HCT116 (cell line): ENCODE measurements around the gene SERTAD4. TPM values are rescaled to one million over a fixed set of nuclear protein-coding genes. Genes with fewer than 3 reads are reported as not detected.
A peak's percentile ranks its signal among the peaks of the same experiment; 100 is the strongest.

Experiments used
- ATAC-seq: fragments of 200-7000 bp; cut with Tn5 transposase; 2 replicates; pipeline ENCODE4 v1.9.1; 2020; ENCODE audit warnings: mild to moderate bottlenecking, moderate library complexity
- BruUV-seq: library from RNA; stranded (reverse); fragments of 400-500 nt; replicated peaks from 2 replicates; lab custom pipeline; 2021; lab: Mats Ljungman, UMichigan
- CTCF ChIA-PET: fragments of 300-600 bp; sonication (Branson Sonifier 250); formaldehyde crosslinking; loops from one replicate; lab custom pipeline; 2021; ENCODE audit warnings: antibody characterized with exemption; lab: Charles Lee
- POLR2A ChIA-PET: fragments of 300-600, 350-600 bp; sonication (Branson Sonifier 250); formaldehyde crosslinking; loops from one replicate; lab custom pipeline; 2021; ENCODE audit warnings: antibody characterized with exemption; lab: Charles Lee
- RAD21 ChIA-PET, 2 experiments: fragments of 300-600 bp; sonication (Branson Sonifier 250); formaldehyde crosslinking; loops; one replicate each; lab custom pipeline; 2023; ENCODE audit warnings: low total read pairs in 2 of 2; ENCODE audit not compliant: uncharacterized antibody in 2 of 2, unreplicated experiment in 2 of 2, low non-redundant PET in 1 of 2; lab: Charles Lee
- DNase-seq: peaks from one replicate; pipeline ENCODE4 v3.0.0-alpha.2; 2010; ENCODE audit warnings: low read depth, low spot score
- H2AFZ ChIP-seq: fragments of 200-600 bp; shearing (Covaris generic), sonication (generic); 2 replicates; pipeline ENCODE4 v1.6.1; 2017; ENCODE audit warnings: low read depth, mixed run types, mixed read lengths, antibody characterized with exemption, low read length; ENCODE audit not compliant: poor library complexity, severe bottlenecking
- H3K27ac ChIP-seq: 2 replicates; pipeline ENCODE4 v1.5.1; 2012; ENCODE audit warnings: low read depth, low read length
- H3K27me3 ChIP-seq: fragments of 200-600 bp; sonication (generic); 2 replicates; pipeline ENCODE4 v1.6.1; 2016; ENCODE audit warnings: mixed run types, low read length, mixed read lengths; ENCODE audit not compliant: insufficient read depth
- H3K36me3 ChIP-seq, 2 experiments: fragments of 200-500 bp in 1 of 2; fragments of 200-600 bp in 1 of 2; sonication (Bioruptor generic) in 1 of 2; sonication (generic) in 1 of 2; 2 replicates each; pipeline versions ENCODE4 v1.5.1 to v1.6.1; 2014 to 2016; ENCODE audit warnings: low read length in 2 of 2, inconsistent platforms in 1 of 2, mixed read lengths in 1 of 2, mixed run types in 1 of 2; ENCODE audit not compliant: insufficient read depth in 2 of 2, control insufficient read depth in 1 of 2
- H3K4me1 ChIP-seq, 2 experiments: fragments of 200-600 bp in 1 of 2; sonication (generic) in 1 of 2; 2 replicates each; pipeline versions ENCODE4 v1.5.1 to v1.6.1; 2012 to 2017; ENCODE audit warnings: low read length in 2 of 2, inconsistent platforms in 1 of 2, mild to moderate bottlenecking in 1 of 2, mixed read lengths in 1 of 2, mixed run types in 1 of 2, moderate library complexity in 1 of 2; ENCODE audit not compliant: insufficient read depth in 2 of 2, control insufficient read depth in 1 of 2
- H3K4me2 ChIP-seq: fragments of 200-600 bp; sonication (generic); 2 replicates; pipeline ENCODE4 v1.6.1; 2017; ENCODE audit warnings: mixed run types, low read length, mixed read lengths
- H3K4me3 ChIP-seq, 2 experiments: fragments of 200-600 bp in 1 of 2; sonication (generic) in 1 of 2; replicated peaks in 1 of 2; 2 replicates each; pipeline ENCODE4 v1.5.1; 2011 to 2016; ENCODE audit warnings: low read length in 2 of 2, control low read depth in 1 of 2, low read depth in 1 of 2, mild to moderate bottlenecking in 1 of 2, mixed read lengths in 1 of 2, mixed run types in 1 of 2
- H3K79me2 ChIP-seq: fragments of 200-600 bp; sonication (generic); 2 replicates; pipeline ENCODE4 v1.6.1; 2017; ENCODE audit warnings: mild to moderate bottlenecking, mixed run types, low read length, moderate library complexity, mixed read lengths; ENCODE audit not compliant: insufficient read depth
- H3K9ac ChIP-seq: fragments of 200-600 bp; sonication (generic); 2 replicates; pipeline ENCODE4 v1.6.1; 2016; ENCODE audit warnings: low read length, mixed read lengths
- H3K9me2 ChIP-seq: fragments of 200-600 bp; sonication (generic), shearing (Covaris generic); 2 replicates; pipeline ENCODE4 v1.6.1; 2017; ENCODE audit warnings: mixed run types, mild to moderate bottlenecking, moderate library complexity; ENCODE audit not compliant: insufficient read depth
- H3K9me3 ChIP-seq, 2 experiments: fragments of 200-500 bp in 1 of 2; fragments of 200-600 bp in 1 of 2; sonication (Bioruptor generic) in 1 of 2; sonication (generic) in 1 of 2; 2 replicates each; pipeline ENCODE4 v1.6.1; 2014 to 2017; ENCODE audit warnings: low read length in 2 of 2, mixed read lengths in 2 of 2, inconsistent platforms in 1 of 2, low read depth in 1 of 2, mild to moderate bottlenecking in 1 of 2, mixed run types in 1 of 2, moderate library complexity in 1 of 2; ENCODE audit not compliant: control insufficient read depth in 1 of 2, insufficient read depth in 1 of 2
- H4K20me1 ChIP-seq: fragments of 200-600 bp; sonication (generic), shearing (Covaris generic); 2 replicates; pipeline ENCODE4 v1.6.1; 2017; ENCODE audit warnings: mixed run types, mild to moderate bottlenecking, moderate library complexity; ENCODE audit not compliant: insufficient read depth
- CEBPB ChIP-seq: IDR thresholded peaks from 2 replicates; pipeline ENCODE4 v1.6.1; 2012; ENCODE audit warnings: low read depth
- EGR1 ChIP-seq: IDR thresholded peaks from 2 replicates; pipeline ENCODE4 v1.6.1; 2012; ENCODE audit warnings: low read depth
- EZH2 ChIP-seq: fragments of 200-600 bp; sonication (generic); IDR thresholded peaks from 2 replicates; pipeline ENCODE4 v1.6.1; 2017; ENCODE audit warnings: antibody characterized with exemption, mixed run types
- EZH2phosphoT487 ChIP-seq: fragments of 200-600 bp; IDR thresholded peaks from 2 replicates; pipeline ENCODE4 v1.6.1; 2018; ENCODE audit warnings: antibody characterized with exemption, borderline replicate concordance
- FOSL1 ChIP-seq: IDR thresholded peaks from 2 replicates; pipeline ENCODE4 v1.6.1; 2012; ENCODE audit warnings: low read depth
- JUND ChIP-seq: IDR thresholded peaks from 2 replicates; pipeline ENCODE4 v1.6.1; 2012
- POLR2AphosphoS5 ChIP-seq: IDR thresholded peaks from 2 replicates; pipeline ENCODE4 v1.6.1; 2011; ENCODE audit warnings: mild to moderate bottlenecking, low read depth, low read length, moderate library complexity
- SIN3A ChIP-seq: IDR thresholded peaks from 2 replicates; pipeline ENCODE4 v1.6.1; 2012; ENCODE audit warnings: low read depth
- SP1 ChIP-seq: IDR thresholded peaks from 2 replicates; pipeline ENCODE4 v1.6.1; 2012; ENCODE audit warnings: low read depth
- SRF ChIP-seq: IDR thresholded peaks from 2 replicates; pipeline ENCODE4 v1.6.1; 2012; ENCODE audit warnings: low read depth
- TCF7L2 ChIP-seq: IDR thresholded peaks from 2 replicates; pipeline ENCODE4 v1.7.0; 2011; ENCODE audit warnings: borderline replicate concordance, inconsistent platforms; ENCODE audit not compliant: insufficient read depth, insufficient read length; ENCODE audit errors: extremely low read depth
- ZFX ChIP-seq: fragments of 450-650 bp; IDR thresholded peaks from 2 replicates; pipeline ENCODE4 v1.6.1; 2017
- intact Hi-C: fragments of 100-400 bp; cut with micrococcal nuclease; formaldehyde crosslinking; loops from 2 replicates; pipeline ENCODE4 v1.10.0; 2022
- total RNA-seq: library from RNA; stranded (reverse); gene quantifications from one replicate; pipeline ENCODE4 v1.2.1, GENCODE V29; 2021; ENCODE audit not compliant: unreplicated experiment
- TF ChIP-seq, protein P1 (sequence below): IDR thresholded peaks from 2 replicates; pipeline ENCODE4 v1.6.1; 2012
- TF ChIP-seq, protein P2 (sequence below), 3 experiments: fragments of 200-600 bp in 1 of 3; sonication (generic) in 1 of 3; IDR thresholded peaks in 2 of 3; conservative IDR thresholded peaks in 1 of 3; 2 replicates each; pipeline ENCODE4 v1.5.1; 2012 to 2017; ENCODE audit warnings: low read depth in 2 of 3, low read length in 2 of 3, antibody characterized with exemption in 1 of 3, borderline replicate concordance in 1 of 3, control low read depth in 1 of 3, mild to moderate bottlenecking in 1 of 3, mixed read lengths in 1 of 3, mixed run types in 1 of 3, moderate library complexity in 1 of 3; ENCODE audit not compliant: insufficient read depth in 1 of 3

The SERTAD4 gene
- total RNA-seq, 1 experiment from 2014 or later: 0.07 TPM

DNA sequence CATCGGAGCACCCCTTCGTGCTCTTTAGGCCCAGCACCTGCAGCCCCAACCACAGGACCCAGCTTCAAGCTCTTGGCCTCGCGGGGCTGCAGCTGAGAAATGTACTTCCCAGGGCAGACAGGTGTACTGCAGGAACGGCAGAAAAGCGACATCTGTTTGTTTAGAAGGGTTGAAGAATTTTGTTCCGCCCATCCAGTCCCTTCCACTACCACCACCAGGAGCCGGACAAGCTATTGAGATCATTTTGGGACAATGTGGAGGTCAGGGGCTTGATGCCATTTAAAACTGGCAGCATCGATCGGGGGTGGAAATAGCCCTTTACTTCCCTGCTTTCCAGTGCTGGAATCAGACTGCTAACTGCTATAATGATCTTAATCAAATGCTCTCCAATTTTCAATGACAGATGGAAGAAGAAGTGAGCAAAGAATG, 1.7 kb downstream of the SERTAD4 start:
- no peak overlapping the region for H3K9ac ChIP-seq
- peaks cover 48% of the 10 kb centered on the region for H3K27me3 ChIP-seq
- RAD21 ChIA-PET: no interaction called here
- no peaks in the 10 kb centered on the region for H3K36me3 ChIP-seq
- H3K4me1 ChIP-seq: peaks cover 7 to 24% of the 10 kb centered on the region in 2 experiments; a peak in 3 of 4 replicates
- no peak for TF ChIP-seq ZFX
- no peak for TF ChIP-seq SRF
- no peak for TF ChIP-seq SIN3A
- TF ChIP-seq FOSL1: no peak
- no peak for TF ChIP-seq EZH2phosphoT487
- no peak for TF ChIP-seq SP1
- TF ChIP-seq, protein P1, sequence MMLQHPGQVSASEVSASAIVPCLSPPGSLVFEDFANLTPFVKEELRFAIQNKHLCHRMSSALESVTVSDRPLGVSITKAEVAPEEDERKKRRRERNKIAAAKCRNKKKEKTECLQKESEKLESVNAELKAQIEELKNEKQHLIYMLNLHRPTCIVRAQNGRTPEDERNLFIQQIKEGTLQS: no peak
- no peak overlapping the region for H2AFZ ChIP-seq
- H4K20me1 ChIP-seq: no peaks in the 10 kb centered on the region
- no peaks in the 10 kb centered on the region for H3K79me2 ChIP-seq
- intact Hi-C loops: loop anchor here (2.0 kb wide), 1 partner anchor 14 kb away; no protein-coding TSS in a partner anchor
- peak overlapping the region; percentile 94 for H3K4me2 ChIP-seq
- BruUV-seq: no TSS peak
- no peaks in the 10 kb centered on the region for H3K9me2 ChIP-seq
- ATAC-seq (no peak), DNase-seq (no peak)
- peak overlapping the region; percentile 37 to 57 for H3K4me3 ChIP-seq
- no peaks in the 10 kb centered on the region for H3K9me3 ChIP-seq
- H3K27ac ChIP-seq: no peak overlapping the region
- POLR2A ChIA-PET: no interaction called here
- CTCF ChIA-PET: no interaction called here

DNA sequence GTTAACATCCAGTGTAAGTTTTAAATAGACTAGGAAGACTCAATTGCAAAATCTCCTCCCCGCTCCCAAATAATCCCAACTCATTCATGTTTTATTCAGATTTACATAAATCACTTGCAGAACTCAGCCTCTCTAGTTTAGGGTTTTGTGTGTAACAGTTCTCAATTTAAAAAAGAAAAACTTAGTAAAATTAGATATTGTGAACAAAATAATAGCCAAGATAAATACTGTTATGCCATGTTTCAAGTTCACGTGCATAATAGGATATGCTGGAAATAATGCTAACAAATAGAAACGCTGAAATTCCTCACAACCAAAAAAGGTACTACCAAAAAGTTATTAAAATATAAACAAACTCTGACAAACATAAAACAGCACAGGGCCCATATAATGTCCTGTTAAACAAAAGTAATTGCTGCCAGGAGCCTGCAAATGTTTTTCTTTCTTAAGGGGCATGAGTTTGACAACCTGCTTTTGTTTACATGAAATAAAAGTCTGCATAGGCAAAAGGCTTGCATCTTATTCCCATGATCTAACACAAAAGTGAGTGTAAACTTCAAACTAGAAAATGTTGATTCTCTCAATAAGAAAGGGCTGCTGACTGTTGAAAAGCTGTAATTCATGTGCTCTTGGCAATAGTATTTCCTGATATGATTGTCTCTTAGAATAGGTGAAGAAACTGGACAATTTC, 2.9 kb downstream of the SERTAD4 start:
- CTCF ChIA-PET: no interaction called here
- no TSS peak for BruUV-seq
- no peak for TF ChIP-seq CEBPB
- no peak for TF ChIP-seq EZH2
- TF ChIP-seq, protein P1: no peak
- TF ChIP-seq TCF7L2: no peak
- no peak for TF ChIP-seq EGR1
- TF ChIP-seq, protein P2, sequence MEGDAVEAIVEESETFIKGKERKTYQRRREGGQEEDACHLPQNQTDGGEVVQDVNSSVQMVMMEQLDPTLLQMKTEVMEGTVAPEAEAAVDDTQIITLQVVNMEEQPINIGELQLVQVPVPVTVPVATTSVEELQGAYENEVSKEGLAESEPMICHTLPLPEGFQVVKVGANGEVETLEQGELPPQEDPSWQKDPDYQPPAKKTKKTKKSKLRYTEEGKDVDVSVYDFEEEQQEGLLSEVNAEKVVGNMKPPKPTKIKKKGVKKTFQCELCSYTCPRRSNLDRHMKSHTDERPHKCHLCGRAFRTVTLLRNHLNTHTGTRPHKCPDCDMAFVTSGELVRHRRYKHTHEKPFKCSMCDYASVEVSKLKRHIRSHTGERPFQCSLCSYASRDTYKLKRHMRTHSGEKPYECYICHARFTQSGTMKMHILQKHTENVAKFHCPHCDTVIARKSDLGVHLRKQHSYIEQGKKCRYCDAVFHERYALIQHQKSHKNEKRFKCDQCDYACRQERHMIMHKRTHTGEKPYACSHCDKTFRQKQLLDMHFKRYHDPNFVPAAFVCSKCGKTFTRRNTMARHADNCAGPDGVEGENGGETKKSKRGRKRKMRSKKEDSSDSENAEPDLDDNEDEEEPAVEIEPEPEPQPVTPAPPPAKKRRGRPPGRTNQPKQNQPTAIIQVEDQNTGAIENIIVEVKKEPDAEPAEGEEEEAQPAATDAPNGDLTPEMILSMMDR (IDR thresholded peaks at IDR 0.05 in 2 of 3, conservative IDR thresholded peaks at IDR 0.05 in 1 of 3; ENCODE audit: borderline replicate concordance in 1 of 3, insufficient read depth in 1 of 3, low read depth in 2 of 3, low read length in 2 of 3): no peak
- TF ChIP-seq POLR2AphosphoS5: no peak
- TF ChIP-seq SP1: no peak
- no peak for TF ChIP-seq SRF
- no peak for TF ChIP-seq JUND

More for the DNA sequence above, 2.9 kb downstream of the SERTAD4 start:
- POLR2A ChIA-PET: no interaction called here
- no peaks in the 10 kb centered on the region for H3K9me2 ChIP-seq
- intact Hi-C loops: loop anchor here (2.0 kb wide), 1 partner anchor 13 kb away; no protein-coding TSS in a partner anchor
- RAD21 ChIA-PET: no interaction called here
- DNase-seq (no peak), ATAC-seq (no peak)
- no peak overlapping the region for H3K27ac ChIP-seq
- H3K9me3 ChIP-seq: no peaks in the 10 kb centered on the region
- H2AFZ ChIP-seq: no peak overlapping the region
- no peak overlapping the region for H3K9ac ChIP-seq
- H3K36me3 ChIP-seq: no peaks in the 10 kb centered on the region
- H4K20me1 ChIP-seq: no peaks in the 10 kb centered on the region
- H3K79me2 ChIP-seq: no peaks in the 10 kb centered on the region
- H3K4me2 ChIP-seq: no peak overlapping the region
- peaks cover 9 to 29% of the 10 kb centered on the region in 2 experiments; a peak in 3 of 4 replicates for H3K4me1 ChIP-seq
- H3K27me3 ChIP-seq: peaks cover 42% of the 10 kb centered on the region
- no peak overlapping the region for H3K4me3 ChIP-seq
